IMR-90 (cell line): Measurements from ENCODE around the gene PKD1.
"Not testable (repeated sequence)": the region's sequence is repeated elsewhere in the genome, so short reads cannot be mapped to it uniquely, and the experiment has no call there.

ENCODE experiments used
- BHLHE40 ChIP-seq: fragments of 150-350 bp; IDR thresholded peaks from 2 replicates; pipeline ENCODE4 v1.6.1; 2016; ENCODE audit warnings: mild to moderate bottlenecking, low read depth, low read length
- CTCF ChIP-seq: conservative IDR thresholded peaks from 2 replicates; pipeline ENCODE4 v1.5.1; 2012; ENCODE audit warnings: mild to moderate bottlenecking, low read depth, low read length, improper control_type of control experiment
- ELK1 ChIP-seq: fragments of 150-350 bp; IDR thresholded peaks from 2 replicates; pipeline ENCODE4 v1.6.1; 2016; ENCODE audit warnings: low read depth, mild to moderate bottlenecking, low read length, moderate library complexity, borderline replicate concordance
- MAFK ChIP-seq: IDR thresholded peaks from 2 replicates; pipeline ENCODE4 v1.6.1; 2012; ENCODE audit warnings: low read depth, low read length, improper control_type of control experiment

- TF ChIP-seq CTCF, ELK1, BHLHE40, MAFK: not testable (repeated sequence)
Measured at GRCh38 chr16:2123706-2124376, 11.9 kb downstream of the PKD1 start.
